ENCODE data around the gene TLDC2. TPM values are rescaled to one million over a fixed set of nuclear protein-coding genes. Genes with fewer than 3 reads are reported as not detected.
A peak's percentile ranks its signal among the peaks of the same experiment; 100 is the strongest.
"Not testable (repeated sequence)": the region's sequence is repeated elsewhere in the genome, so short reads cannot be mapped to it uniquely, and the experiment has no call there.

Gene TLDC2
- total RNA-seq, 1 donor from 2014 or later: not detected

DNA sequence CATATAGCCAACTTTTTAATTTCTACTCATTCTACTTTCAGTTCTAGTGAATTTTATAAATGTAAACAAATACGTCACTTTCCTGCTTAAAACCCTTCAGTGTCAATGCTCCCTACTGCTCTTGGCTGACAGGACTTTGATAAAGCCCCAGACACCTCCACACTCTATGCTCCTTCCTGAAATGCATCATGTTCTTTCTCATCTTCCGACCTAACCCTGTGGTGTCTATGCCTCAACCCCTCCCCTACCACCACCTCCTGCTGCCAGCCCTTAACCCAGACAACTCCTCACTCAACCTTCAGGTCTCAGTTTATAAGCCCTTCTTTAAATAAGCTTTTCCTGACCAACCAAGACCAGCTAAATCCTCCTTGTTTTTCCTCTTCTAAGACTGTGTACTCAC, 19.1 kb downstream of the TLDC2 start:
- H3K27ac Mint-ChIP-seq: no peak overlapping the region
- H3K27me3 Mint-ChIP-seq: no peaks in the 10 kb centered on the region
- ChIA-PET CTCF (no interaction called here), POLR2A (no interaction called here)
- intact Hi-C loops (cut with micrococcal nuclease): no loop called here
- TF ChIP-seq CTCF (IDR thresholded peaks at IDR 0.05): no peak
- H3K4me3 Mint-ChIP-seq: no peak overlapping the region
- H3K36me3 Mint-ChIP-seq (ENCODE audit: low read depth): peaks cover 42% of the 10 kb centered on the region
- DNase-seq: no peak
- no peaks in the 10 kb centered on the region for H3K9me3 Mint-ChIP-seq
- ATAC-seq (ENCODE audit: low read depth): no peak
- H3K4me1 Mint-ChIP-seq: no peaks in the 10 kb centered on the region

DNA sequence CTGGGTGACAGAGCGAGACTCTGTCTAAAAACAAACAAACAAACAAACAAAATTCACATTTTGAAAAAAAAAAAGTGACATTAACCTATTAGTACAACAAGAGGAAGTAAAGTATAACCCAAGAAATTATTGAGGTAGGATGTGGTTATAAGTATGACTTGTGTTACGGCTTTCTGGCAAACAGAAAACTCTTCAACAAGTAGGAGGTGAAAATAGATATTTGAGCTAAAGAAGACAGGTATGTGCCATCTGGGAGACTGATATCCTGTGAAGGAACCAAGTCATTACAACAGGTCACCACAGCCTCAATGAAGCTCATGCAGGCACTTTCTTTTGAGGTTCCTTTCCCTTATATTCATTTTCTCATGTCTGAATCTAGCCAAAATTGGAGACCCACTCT, 28.8 kb downstream of the TLDC2 start:
- ATAC-seq (ENCODE audit: low read depth): no peak
- TF ChIP-seq CTCF (IDR thresholded peaks at IDR 0.05): no peak
- peaks cover 9% of the 10 kb centered on the region for H3K4me1 Mint-ChIP-seq
- H3K27ac Mint-ChIP-seq: peak overlapping the region; percentile 18
- H3K36me3 Mint-ChIP-seq (ENCODE audit: low read depth): peaks cover 28% of the 10 kb centered on the region
- no peaks in the 10 kb centered on the region for H3K27me3 Mint-ChIP-seq
- no peak for DNase-seq
- no peak overlapping the region for H3K4me3 Mint-ChIP-seq
- intact Hi-C loops (cut with micrococcal nuclease): no loop called here
- CTCF ChIA-PET: no interaction called here
- POLR2A ChIA-PET: interaction anchor here (0.7 kb wide), 1 partner anchor 55 kb away, joined by 4 read pairs; no protein-coding TSS in a partner anchor
- H3K9me3 Mint-ChIP-seq: no peaks in the 10 kb centered on the region

DNA sequence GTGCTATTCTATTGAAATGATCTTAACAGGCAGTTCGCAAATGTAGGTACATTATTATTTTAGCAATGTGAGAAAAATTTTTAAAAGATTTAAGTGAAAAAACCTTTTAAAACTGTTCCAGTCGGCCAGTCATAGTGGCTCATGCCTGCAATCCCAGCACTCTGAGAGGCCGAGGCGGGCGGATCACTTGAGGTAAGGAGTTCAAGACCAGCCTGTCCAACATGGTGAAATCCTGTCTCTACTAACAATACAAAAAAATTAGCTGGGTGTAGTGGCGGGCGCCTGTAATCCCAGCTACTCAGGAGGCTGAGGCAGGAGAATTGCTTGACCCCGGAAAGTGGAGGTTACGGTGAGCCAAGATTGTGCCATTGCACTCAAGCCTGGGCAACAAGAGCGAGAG, 29.6 kb downstream of the TLDC2 start:
- H3K4me1 Mint-ChIP-seq; H3K27ac Mint-ChIP-seq; CTCF ChIA-PET; H3K4me3 Mint-ChIP-seq; ATAC-seq (ENCODE audit: low read depth); H3K27me3 Mint-ChIP-seq; POLR2A ChIA-PET; H3K9me3 Mint-ChIP-seq; intact Hi-C loops (cut with micrococcal nuclease); DNase-seq: not testable (repeated sequence)
- H3K36me3 Mint-ChIP-seq (ENCODE audit: low read depth): peaks cover 29% of the 10 kb centered on the region

- ATAC-seq (ENCODE audit: low read depth); H3K4me1 Mint-ChIP-seq; H3K27me3 Mint-ChIP-seq; H3K27ac Mint-ChIP-seq; DNase-seq; H3K9me3 Mint-ChIP-seq; CTCF ChIA-PET; POLR2A ChIA-PET; intact Hi-C loops (cut with micrococcal nuclease); H3K4me3 Mint-ChIP-seq: not testable (repeated sequence)
- H3K36me3 Mint-ChIP-seq (ENCODE audit: low read depth): peaks cover 31% of the 10 kb centered on the region
Observed at GRCh38 chr20:36906086-36906485, 30.1 kb downstream of the TLDC2 start.

DNA sequence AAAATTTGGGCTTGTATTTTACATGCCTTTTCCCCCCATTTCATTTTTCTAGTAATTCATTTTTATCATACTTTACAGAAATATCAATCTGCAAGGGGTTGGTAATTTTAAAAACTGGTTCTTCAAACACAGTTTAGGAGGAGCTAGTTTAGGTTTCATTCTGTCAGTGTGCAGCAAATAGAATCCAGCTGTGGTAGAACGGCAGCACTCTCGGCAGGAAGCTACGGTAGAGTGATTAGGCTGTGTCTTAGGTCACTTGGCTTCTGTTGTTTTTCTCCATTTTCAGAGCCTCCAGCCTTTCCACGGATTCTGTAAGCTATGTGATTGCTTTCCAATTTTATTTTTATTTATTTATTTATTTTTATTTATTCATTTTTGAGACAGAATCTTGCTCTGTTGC, 32.7 kb downstream of the TLDC2 start:
- no peak for TF ChIP-seq CTCF (IDR thresholded peaks at IDR 0.05)
- H3K27ac Mint-ChIP-seq: no peak overlapping the region
- intact Hi-C loops (cut with micrococcal nuclease): no loop called here
- ATAC-seq (ENCODE audit: low read depth) (peak; percentile 60), DNase-seq (no peak)
- ChIA-PET CTCF (interaction anchor here (1.5 kb wide), 1 partner anchor 11 kb away, joined by 4 read pairs; no protein-coding TSS in a partner anchor), POLR2A (interaction anchor here (0.6 kb wide), 1 partner anchor 199 kb away, joined by 5 read pairs; no protein-coding TSS in a partner anchor)
- H3K9me3 Mint-ChIP-seq: no peaks in the 10 kb centered on the region
- H3K4me1 Mint-ChIP-seq: peaks cover 9% of the 10 kb centered on the region
- no peak overlapping the region for H3K4me3 Mint-ChIP-seq
- H3K36me3 Mint-ChIP-seq (ENCODE audit: low read depth): peaks cover 30% of the 10 kb centered on the region
- H3K27me3 Mint-ChIP-seq: no peaks in the 10 kb centered on the region

- TF ChIP-seq CTCF (IDR thresholded peaks at IDR 0.05): no peak
- Mint-ChIP-seq H3K27me3 (no peaks in the 10 kb centered on the region), H3K27ac (no peak overlapping the region), H3K4me1 (no peaks in the 10 kb centered on the region), H3K4me3 (no peak overlapping the region), H3K36me3 (ENCODE audit: low read depth) (peaks cover 27% of the 10 kb centered on the region), H3K9me3 (no peaks in the 10 kb centered on the region)
- DNase-seq (no peak), ATAC-seq (ENCODE audit: low read depth) (no peak)
- CTCF ChIA-PET: no interaction called here
- POLR2A ChIA-PET: no interaction called here
- intact Hi-C loops (cut with micrococcal nuclease): loop anchor here (10.0 kb wide), 1 partner anchor 921 kb away; no protein-coding TSS in a partner anchor
Observed at GRCh38 chr20:36916199-36916598, 40.3 kb downstream of the TLDC2 start.

Data from activated B cell treated with CpG ODN at 0.5 μM for 24 hours (primary cell).